G401 (cell line): Measurements from ENCODE around the gene ALG10. TPM values are rescaled to one million over a fixed set of nuclear protein-coding genes. Genes with fewer than 3 reads are reported as not detected.
"Not testable (repeated sequence)": the region's sequence is repeated elsewhere in the genome, so short reads cannot be mapped to it uniquely, and the experiment has no call there.

Experiments used
- DNase-seq: peaks from one replicate; pipeline ENCODE4 v3.0.0-alpha.2; 2015; ENCODE audit warnings: low spot score
- in situ Hi-C: cut with HindIII; loops from 2 replicates; pipeline ENCODE4 v1.10.0; 2016; ENCODE audit warnings: low sequenced_read_pairs, mixed read lengths
- total RNA-seq: library from RNA; depleted of rRNA; stranded (reverse); fragments of >200 nt; shearing (Covaris generic); gene quantifications from 2 replicates; pipeline ENCODE4 v1.2.3, GENCODE V29; 2014; rRNA removed

Gene ALG10, protein sequence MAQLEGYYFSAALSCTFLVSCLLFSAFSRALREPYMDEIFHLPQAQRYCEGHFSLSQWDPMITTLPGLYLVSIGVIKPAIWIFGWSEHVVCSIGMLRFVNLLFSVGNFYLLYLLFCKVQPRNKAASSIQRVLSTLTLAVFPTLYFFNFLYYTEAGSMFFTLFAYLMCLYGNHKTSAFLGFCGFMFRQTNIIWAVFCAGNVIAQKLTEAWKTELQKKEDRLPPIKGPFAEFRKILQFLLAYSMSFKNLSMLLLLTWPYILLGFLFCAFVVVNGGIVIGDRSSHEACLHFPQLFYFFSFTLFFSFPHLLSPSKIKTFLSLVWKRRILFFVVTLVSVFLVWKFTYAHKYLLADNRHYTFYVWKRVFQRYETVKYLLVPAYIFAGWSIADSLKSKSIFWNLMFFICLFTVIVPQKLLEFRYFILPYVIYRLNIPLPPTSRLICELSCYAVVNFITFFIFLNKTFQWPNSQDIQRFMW
- total RNA-seq: 5.0 and 13.9 TPM in 2 replicates

DNA sequence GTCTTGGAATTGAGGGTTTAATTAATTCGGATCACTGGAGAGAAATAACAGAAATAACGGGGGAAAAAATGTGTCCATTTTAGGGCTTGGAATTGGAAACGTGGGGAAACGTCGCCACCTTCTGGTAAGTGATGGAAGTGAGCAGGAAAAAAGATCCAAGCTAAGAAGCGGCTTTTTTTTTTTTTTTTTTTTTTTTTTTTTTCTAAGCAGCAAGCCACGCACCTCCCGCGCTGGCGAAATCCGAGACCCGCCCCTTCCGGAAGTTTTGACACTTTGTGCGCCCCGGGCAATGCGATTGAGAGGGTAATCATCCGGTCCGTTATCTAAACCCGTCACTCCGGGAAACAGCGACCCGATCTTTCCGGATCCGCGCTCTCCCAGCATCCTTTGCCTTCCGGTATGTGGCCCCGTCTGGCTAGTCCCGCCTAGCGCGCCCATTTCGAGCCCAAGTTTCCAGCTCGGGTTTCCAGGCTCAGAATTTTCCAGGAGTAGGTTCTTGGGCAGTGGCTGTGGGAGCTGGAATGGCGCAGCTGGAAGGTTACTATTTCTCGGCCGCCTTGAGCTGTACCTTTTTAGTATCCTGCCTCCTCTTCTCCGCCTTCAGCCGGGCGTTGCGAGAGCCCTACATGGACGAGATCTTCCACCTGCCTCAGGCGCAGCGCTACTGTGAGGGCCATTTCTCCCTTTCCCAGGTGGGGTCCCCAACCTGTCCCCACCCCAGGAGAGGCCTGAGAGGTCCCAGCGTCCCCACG, at the start of gene ALG10:
Gene ALG10 (plus strand): TSS at position 418 of the 752 bp plus-strand sequence. CDS start 104 bp downstream, at position 522.
- peak; percentile 98 for DNase-seq
- in situ Hi-C loops: no loop called here

DNA sequence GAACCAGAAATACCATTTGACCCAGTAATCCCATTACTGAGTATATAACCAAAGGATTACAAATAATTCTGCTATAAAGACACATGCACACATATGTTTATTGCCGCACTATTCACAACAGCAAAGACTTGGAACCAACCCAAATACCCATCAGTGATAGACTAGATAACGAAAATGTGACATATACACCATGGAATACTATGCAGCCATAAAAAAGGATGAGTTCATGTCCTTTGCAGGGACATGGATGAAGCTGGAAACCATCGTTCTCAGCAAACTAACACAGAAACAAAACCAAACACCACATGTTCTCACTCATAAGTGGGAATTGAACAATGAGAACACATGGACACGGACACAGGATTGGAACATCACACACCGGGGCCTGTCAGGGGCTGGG, 49.4 kb upstream of the ALG10 start:
- in situ Hi-C loops, DNase-seq: not testable (repeated sequence)

DNA sequence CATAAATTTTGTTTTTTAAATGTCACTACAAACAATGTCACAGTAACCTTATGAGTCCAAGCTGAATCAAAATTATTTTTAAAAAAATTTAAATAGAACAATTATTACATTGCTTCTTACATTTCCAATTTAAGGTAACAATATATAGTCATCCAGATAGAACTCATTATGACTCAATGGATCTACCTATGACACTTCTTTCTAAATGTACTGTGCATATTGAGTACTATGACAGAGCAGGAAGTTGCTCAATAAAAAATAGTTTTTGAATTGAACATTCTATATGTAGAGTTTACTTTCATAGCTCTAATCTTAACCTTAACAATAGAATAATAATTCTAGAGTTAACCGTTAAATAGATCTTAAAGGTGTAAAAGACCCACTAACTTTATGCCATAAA, 44.4 kb upstream of the ALG10 start:
- in situ Hi-C loops: no loop called here
- DNase-seq: no peak

GRCh38 chr12:33988197-33988805, 34.0 kb upstream of the ALG10 start:
- in situ Hi-C loops: no loop called here
- DNase-seq: no peak

- no peak for DNase-seq
- in situ Hi-C loops: no loop called here
Measured at GRCh38 chr12:33988913-33989312, 33.4 kb upstream of the ALG10 start.

DNA sequence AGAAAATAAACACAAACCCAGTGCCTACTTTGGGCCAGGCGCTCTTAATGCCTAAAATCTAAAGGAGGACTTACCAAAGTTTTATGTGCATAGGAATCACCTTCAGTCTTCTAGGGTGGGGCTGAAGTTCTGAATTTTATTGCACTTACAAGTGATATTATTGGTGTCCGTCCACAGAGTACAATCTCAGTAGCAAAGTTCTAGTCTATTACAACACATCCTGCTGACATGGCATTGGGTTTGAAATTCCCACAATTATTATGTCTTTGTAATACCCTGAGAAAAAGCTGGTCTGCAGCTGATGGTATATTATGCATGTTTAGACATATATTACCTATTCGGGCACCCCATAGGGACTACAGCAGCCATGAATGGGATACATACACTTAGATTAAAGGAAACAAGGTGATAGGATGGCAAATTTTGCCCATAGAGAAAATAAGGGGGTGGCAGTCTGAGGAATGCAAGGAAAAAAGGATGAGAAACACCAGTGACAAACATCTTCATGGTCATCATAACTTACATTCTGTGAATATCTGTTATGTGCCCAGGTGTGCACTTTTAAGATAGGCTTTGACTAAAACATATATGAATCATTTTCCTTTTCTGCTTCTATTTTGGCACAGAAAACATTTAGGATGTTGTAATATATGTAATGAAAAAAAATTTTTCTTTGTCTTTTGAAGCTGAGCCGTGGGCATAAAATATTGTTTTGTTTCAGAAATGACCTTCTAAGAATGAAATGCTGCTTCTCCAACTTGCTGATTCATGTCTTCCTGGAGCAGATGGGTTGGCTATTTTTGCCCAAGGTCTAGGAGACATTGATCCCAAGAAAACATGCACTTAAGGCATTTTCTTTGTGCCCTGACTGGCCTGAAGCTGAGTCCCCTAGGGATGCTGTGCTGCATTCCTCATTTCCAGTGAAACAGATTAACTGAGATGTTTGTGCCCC, 27.2 kb upstream of the ALG10 start:
- no peak for DNase-seq
- in situ Hi-C loops: no loop called here

DNA sequence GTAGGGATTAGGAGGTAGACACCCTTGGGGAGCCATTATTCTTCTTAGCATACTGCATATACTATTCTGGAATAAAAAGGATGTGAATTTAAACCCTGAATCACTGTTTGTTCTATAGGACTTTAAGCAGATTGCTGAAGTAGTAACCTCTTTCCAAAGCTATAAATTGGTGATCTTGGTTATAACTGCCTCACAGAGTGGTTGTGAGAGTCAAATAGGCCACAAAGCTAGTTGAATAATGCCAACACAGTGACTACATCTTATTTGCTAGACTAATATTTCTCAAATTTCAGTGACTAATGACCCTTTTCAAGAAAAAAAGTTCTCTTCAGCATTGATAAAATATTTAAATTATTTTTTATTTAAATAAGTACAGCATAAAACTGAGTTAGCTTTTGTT, 13.5 kb upstream of the ALG10 start:
- in situ Hi-C loops: not testable (repeated sequence)

GRCh38 chr12:34016361-34016760, 5.9 kb upstream of the ALG10 start:
- DNase-seq: no peak
- in situ Hi-C loops: no loop called here

More for the DNA sequence above, 13.5 kb upstream of the ALG10 start:
- not testable (repeated sequence) for DNase-seq

GRCh38 chr12:34021071-34021470, 1.2 kb upstream of the ALG10 start:
- DNase-seq: no peak
- in situ Hi-C loops: no loop called here

- DNase-seq, in situ Hi-C loops: not testable (repeated sequence)
Measured at GRCh38 chr12:34027661-34028060, 5.4 kb downstream of the ALG10 start.

DNA sequence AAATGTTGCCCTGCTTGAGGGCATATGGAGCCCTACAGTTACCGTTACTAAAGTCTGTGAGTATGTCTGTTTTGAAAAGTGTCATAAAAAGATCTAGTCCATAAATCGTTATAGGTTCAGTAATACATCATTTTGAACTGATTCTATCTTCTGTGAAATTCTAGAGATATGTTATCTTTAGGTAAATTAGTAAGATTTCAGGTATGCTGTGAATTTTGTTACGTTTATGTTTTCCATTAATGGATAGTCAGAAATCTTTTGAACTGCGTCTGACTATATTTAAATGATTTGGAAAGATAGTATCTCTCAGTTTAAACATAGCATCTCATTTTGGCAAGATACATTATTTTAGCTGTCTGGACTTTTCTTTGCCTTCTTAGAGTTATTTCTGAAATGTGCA, 8.3 kb downstream of the ALG10 start:
- in situ Hi-C loops: no loop called here
- no peak for DNase-seq

- DNase-seq: peak; percentile 12
- in situ Hi-C loops: no loop called here
Measured at GRCh38 chr12:34033628-34034296, 11.5 kb downstream of the ALG10 start.

- in situ Hi-C loops, DNase-seq: not testable (repeated sequence)
Measured at GRCh38 chr12:34038357-34038756, 16.1 kb downstream of the ALG10 start.

- in situ Hi-C loops: no loop called here
Measured at GRCh38 chr12:34046570-34046969, 24.3 kb downstream of the ALG10 start.

DNA sequence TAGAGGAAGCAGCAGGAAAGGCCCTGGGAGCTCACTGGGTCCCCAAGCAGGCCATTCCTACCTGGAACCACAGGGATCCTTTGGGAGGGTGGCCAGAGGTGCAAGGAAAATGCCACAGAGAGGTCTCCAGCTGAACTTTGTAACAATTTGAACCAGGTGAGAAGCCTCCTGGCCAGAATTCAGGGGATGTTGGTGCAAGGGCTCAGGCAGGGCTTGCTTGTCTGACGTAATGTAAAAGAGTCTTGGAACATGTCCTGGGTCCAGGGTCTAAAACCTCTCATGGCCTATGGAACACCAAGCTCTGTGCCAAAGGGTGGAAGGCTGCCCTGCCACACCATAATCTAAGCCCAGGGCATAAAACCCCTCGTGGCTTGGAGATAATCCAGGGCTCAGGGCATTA, 25.6 kb downstream of the ALG10 start:
- in situ Hi-C loops: not testable (repeated sequence)

More at GRCh38 chr12:34046570-34046969, 24.3 kb downstream of the ALG10 start:
- no peak for DNase-seq

DNA sequence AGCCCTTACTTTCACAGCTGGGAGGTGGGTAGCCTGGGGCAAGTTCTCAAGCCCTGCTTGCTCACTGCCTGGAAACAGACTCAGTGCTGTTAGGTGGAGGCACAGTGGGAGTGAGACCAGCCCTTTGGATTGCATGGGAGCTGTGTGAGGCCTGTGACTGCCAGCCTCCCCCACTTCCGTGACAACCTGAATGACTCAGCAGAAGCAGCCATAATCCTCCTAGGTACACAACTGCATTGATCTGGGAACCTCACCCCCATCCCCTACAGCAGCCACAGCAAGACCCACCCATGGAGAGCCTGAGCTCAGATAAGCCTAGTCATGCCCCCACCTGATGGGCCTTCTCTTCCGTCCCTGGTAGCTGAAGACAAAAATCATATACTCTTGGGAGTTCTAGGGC, 26.4 kb downstream of the ALG10 start:
- no peak for DNase-seq
- in situ Hi-C loops: no loop called here

More for the DNA sequence above, 25.6 kb downstream of the ALG10 start:
- not testable (repeated sequence) for DNase-seq

- in situ Hi-C loops: no loop called here
- DNase-seq: no peak
Measured at GRCh38 chr12:34051486-34051885, 29.2 kb downstream of the ALG10 start.

DNA sequence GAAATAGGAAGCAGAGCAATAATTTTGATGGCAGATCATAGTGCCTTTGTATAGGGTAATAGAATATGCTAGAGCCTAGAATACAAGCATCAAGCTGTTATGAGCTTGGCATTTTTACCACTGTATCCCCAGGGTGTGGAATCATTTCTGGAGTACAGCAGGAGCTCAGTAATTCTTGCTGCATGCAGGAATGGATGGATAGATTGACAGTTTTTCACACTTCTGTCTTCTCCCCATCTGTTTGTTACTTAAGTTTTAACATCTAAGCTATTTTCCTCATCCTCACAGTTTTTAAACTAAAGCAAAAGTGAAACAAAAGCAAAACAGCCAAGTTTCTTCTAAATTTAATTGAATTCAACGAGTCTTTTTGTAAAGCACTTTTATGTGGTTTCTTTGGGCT, 32.6 kb downstream of the ALG10 start:
- in situ Hi-C loops: no loop called here
- no peak for DNase-seq
